ENCODE measurements around the gene KCNK1. TPM values are rescaled to one million over a fixed set of nuclear protein-coding genes. Genes with fewer than 3 reads are reported as not detected.
"Not testable (repeated sequence)": the region's sequence is repeated elsewhere in the genome, so short reads cannot be mapped to it uniquely, and the experiment has no call there.

Gene KCNK1
- polyA plus RNA-seq, 1 of the 3 experiments (the other 2 are of a cell fraction): 10.6 TPM

DNA sequence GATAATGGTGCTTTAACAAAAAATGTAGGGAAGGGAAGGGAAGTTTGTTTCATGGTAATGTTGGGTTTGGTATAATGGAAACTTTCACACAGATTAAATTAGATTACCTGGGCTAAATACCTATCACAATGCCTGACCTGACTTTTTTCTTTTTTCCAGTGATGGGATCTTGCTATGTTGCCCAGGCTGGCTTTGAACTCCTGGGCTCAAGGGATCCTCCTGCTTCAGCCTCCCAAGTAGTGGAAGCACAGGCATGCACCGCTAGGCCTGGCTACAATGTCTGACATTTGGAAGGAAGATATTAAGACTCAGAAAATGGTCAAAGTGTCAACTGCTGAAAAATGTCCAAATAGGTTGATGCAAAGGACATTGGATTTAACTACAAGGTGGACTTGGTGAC lies 67.4 kb downstream of the KCNK1 start:
- 100% methylated on average over 1 of the region's 1 CpG for WGBS (ENCODE audit: low lambda C conversion rate)

DNA sequence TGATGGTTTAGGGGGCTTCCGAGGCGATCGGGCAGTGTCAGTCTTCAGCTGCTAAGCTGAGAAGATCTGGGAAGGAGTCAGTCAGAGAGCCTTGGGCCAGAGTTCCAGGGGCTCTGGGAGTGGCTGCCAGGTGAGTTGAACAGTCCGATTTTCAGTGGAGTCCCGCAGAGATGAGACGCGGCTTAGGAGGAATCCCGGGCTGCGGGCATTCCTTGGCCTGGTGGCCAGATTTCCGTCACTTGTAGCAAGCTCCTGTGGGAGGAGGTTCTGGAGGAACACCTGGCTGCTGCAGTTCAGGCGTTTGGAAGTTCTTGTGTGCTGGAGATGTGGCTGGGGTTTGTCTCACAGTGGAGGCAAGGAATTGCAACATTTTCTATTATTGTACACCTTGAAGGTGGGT lies 72.7 kb downstream of the KCNK1 start:
- H3K4me1 ChIP-seq (ENCODE audit: control insufficient read depth in 1 of 2, insufficient read depth in 2 of 2, low read depth in 1 of 2, low read length in 1 of 2); H3F3A ChIP-seq (replicated peaks; ENCODE audit: insufficient read depth); H3K27ac ChIP-seq (ENCODE audit: low read depth in 2 of 2, low read length in 1 of 2); H2AFZ ChIP-seq (ENCODE audit: low read depth); CTCF ChIA-PET; H3K36me3 ChIP-seq (replicated peaks in 1 of 2; ENCODE audit: control insufficient read depth in 1 of 2, insufficient read depth in 2 of 2, low read length in 1 of 2); H3K9me3 ChIP-seq; H3K9ac ChIP-seq; H3K4me3 ChIP-seq (ENCODE audit: low read depth in 2 of 2, low read length in 1 of 2); DNase-seq; POLR2A ChIA-PET; H4K20me1 ChIP-seq (ENCODE audit: insufficient read depth); H3K27me3 ChIP-seq (ENCODE audit: insufficient read depth); H3K9me2 ChIP-seq; H3K79me2 ChIP-seq (ENCODE audit: insufficient read depth); H3K4me2 ChIP-seq: not testable (repeated sequence)
- 81% methylated on average over 8 of the region's 11 CpGs for WGBS (ENCODE audit: low lambda C conversion rate)

More for the DNA sequence above, 67.4 kb downstream of the KCNK1 start:
- H3K27ac ChIP-seq (ENCODE audit: low read depth in 2 of 2, low read length in 1 of 2): no peak overlapping the region
- TF ChIP-seq FOXM1 (IDR thresholded peaks at IDR 0.05; ENCODE audit: low read depth) (no peak), GABPA (IDR thresholded peaks at IDR 0.05; ENCODE audit: low read depth) (no peak), FOXJ3 (CRISPR knock-in tag; IDR thresholded peaks at IDR 0.05) (no peak), YY1 (IDR thresholded peaks at IDR 0.05; ENCODE audit: low read depth) (no peak), SMC3 (IDR thresholded peaks at IDR 0.05; ENCODE audit: low read depth, low read length) (no peak), ELF1 (IDR thresholded peaks at IDR 0.05) (no peak), RXRA (IDR thresholded peaks at IDR 0.05; ENCODE audit: borderline replicate concordance, low read depth) (no peak), RCOR1 (IDR thresholded peaks at IDR 0.05; ENCODE audit: low read length) (no peak)
- TF ChIP-seq, protein P1, sequence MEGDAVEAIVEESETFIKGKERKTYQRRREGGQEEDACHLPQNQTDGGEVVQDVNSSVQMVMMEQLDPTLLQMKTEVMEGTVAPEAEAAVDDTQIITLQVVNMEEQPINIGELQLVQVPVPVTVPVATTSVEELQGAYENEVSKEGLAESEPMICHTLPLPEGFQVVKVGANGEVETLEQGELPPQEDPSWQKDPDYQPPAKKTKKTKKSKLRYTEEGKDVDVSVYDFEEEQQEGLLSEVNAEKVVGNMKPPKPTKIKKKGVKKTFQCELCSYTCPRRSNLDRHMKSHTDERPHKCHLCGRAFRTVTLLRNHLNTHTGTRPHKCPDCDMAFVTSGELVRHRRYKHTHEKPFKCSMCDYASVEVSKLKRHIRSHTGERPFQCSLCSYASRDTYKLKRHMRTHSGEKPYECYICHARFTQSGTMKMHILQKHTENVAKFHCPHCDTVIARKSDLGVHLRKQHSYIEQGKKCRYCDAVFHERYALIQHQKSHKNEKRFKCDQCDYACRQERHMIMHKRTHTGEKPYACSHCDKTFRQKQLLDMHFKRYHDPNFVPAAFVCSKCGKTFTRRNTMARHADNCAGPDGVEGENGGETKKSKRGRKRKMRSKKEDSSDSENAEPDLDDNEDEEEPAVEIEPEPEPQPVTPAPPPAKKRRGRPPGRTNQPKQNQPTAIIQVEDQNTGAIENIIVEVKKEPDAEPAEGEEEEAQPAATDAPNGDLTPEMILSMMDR (IDR thresholded peaks at IDR 0.05): no peak
- TF ChIP-seq, protein P2, sequence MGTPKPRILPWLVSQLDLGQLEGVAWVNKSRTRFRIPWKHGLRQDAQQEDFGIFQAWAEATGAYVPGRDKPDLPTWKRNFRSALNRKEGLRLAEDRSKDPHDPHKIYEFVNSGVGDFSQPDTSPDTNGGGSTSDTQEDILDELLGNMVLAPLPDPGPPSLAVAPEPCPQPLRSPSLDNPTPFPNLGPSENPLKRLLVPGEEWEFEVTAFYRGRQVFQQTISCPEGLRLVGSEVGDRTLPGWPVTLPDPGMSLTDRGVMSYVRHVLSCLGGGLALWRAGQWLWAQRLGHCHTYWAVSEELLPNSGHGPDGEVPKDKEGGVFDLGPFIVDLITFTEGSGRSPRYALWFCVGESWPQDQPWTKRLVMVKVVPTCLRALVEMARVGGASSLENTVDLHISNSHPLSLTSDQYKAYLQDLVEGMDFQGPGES (IDR thresholded peaks at IDR 0.05; ENCODE audit: low read depth, low read length): no peak
- no peak for DNase-seq
- H3K9me3 ChIP-seq: no peaks in the 10 kb centered on the region
- H3K9me2 ChIP-seq: no peaks in the 10 kb centered on the region
- H3K27me3 ChIP-seq (ENCODE audit: insufficient read depth): no peaks in the 10 kb centered on the region
- H2AFZ ChIP-seq (ENCODE audit: low read depth): no peak overlapping the region
- H3K4me3 ChIP-seq (ENCODE audit: low read depth in 2 of 2, low read length in 1 of 2): no peak overlapping the region
- H3K79me2 ChIP-seq (ENCODE audit: insufficient read depth): no peaks in the 10 kb centered on the region
- no peak overlapping the region for H3K4me2 ChIP-seq
- no peaks in the 10 kb centered on the region for H3K4me1 ChIP-seq (ENCODE audit: control insufficient read depth in 1 of 2, insufficient read depth in 2 of 2, low read depth in 1 of 2, low read length in 1 of 2)
- H3F3A ChIP-seq (replicated peaks; ENCODE audit: insufficient read depth): no peaks in the 10 kb centered on the region
- no peaks in the 10 kb centered on the region for H3K36me3 ChIP-seq (replicated peaks in 1 of 2; ENCODE audit: control insufficient read depth in 1 of 2, insufficient read depth in 2 of 2, low read length in 1 of 2)
- ChIA-PET CTCF (no interaction called here), POLR2A (no interaction called here)
- H3K9ac ChIP-seq: no peak overlapping the region
- H4K20me1 ChIP-seq (ENCODE audit: insufficient read depth): no peaks in the 10 kb centered on the region
